HepG2 (cell line): ENCODE measurements around the gene HIPK2. TPM values are rescaled to one million over a fixed set of nuclear protein-coding genes. Genes with fewer than 3 reads are reported as not detected.

Source experiments
- ATAC-seq: fragments of 200-7000 bp; cut with Tn5 transposase; 3 replicates; pipeline ENCODE4 v1.9.1; 2020; ENCODE audit warnings: mild to moderate bottlenecking, moderate library complexity
- BruUV-seq: library from RNA; stranded (reverse); fragments of 400-500 nt; replicated peaks from 2 replicates; lab custom pipeline; 2021; lab: Mats Ljungman, UMichigan
- CTCF ChIA-PET: fragments of 300-600 bp; formaldehyde crosslinking; extraction: SDS; loops from one replicate; lab custom pipeline; 2021; ENCODE audit warnings: low total read pairs, inconsistent platforms, low intra/inter-chr PET ratio; lab: Yijun Ruan, JAX
- POLR2A ChIA-PET: fragments of 350-600 bp; sonication (Branson Sonifier 250); formaldehyde crosslinking; loops from one replicate; lab custom pipeline; 2020; ENCODE audit warnings: antibody characterized with exemption, inconsistent platforms; lab: Yijun Ruan, JAX
- DNase-seq: peaks from one replicate; pipeline ENCODE4 v3.0.0-alpha.2; 2015; ENCODE audit warnings: low spot score
- FAIRE-seq: peaks from 3 replicates; lab custom pipeline; 2011; peaks lifted over from hg19 to GRCh38; lab: Jason Lieb, UNC
- H2AFZ ChIP-seq: one replicate; pipeline ENCODE4 v1.6.1; 2011; ENCODE audit warnings: low read length, inconsistent platforms
- H3K27ac ChIP-seq: fragments of 300-600 bp; 3 replicates; pipeline ENCODE4 v1.8.0; 2011; ENCODE audit warnings: mixed run types, mild to moderate bottlenecking, mixed read lengths, low read length, inconsistent platforms; ENCODE audit not compliant: insufficient read depth; ENCODE audit errors: extremely low read length
- H3K27me3 ChIP-seq, 2 experiments: fragments of 200-600 bp in 1 of 2; 2 replicates in 1 of 2; 3 replicates in 1 of 2; pipeline versions ENCODE4 v1.6.0 to v1.8.0; 2011; ENCODE audit warnings: low read length in 2 of 2, mild to moderate bottlenecking in 2 of 2, moderate library complexity in 2 of 2, inconsistent platforms in 1 of 2; ENCODE audit not compliant: insufficient read depth in 2 of 2, control insufficient read depth in 1 of 2
- H3K36me3 ChIP-seq, 2 experiments: fragments of 200-600 bp in 1 of 2; replicated peaks in 1 of 2; 2 replicates in 1 of 2; 3 replicates in 1 of 2; pipeline versions ENCODE4 v1.5.1 to v1.8.0; 2011; ENCODE audit warnings: low read length in 2 of 2, inconsistent platforms in 1 of 2; ENCODE audit not compliant: insufficient read depth in 2 of 2, control insufficient read depth in 1 of 2
- H3K4me1 ChIP-seq: 2 replicates; pipeline ENCODE4 v1.5.1; 2012; ENCODE audit warnings: low read length, inconsistent platforms; ENCODE audit not compliant: insufficient read depth
- H3K4me2 ChIP-seq: 2 replicates; pipeline ENCODE4 v1.6.0; 2011; ENCODE audit warnings: low read depth, low read length, inconsistent platforms
- H3K4me3 ChIP-seq, 3 experiments: fragments of 200-600 bp in 1 of 3; sonication (generic), shearing (Covaris generic) in 1 of 3; replicated peaks in 1 of 3; 2 replicates each; pipeline ENCODE4 v1.5.1; 2011 to 2016; ENCODE audit warnings: low read length in 3 of 3, inconsistent platforms in 2 of 3, low read depth in 2 of 3, mild to moderate bottlenecking in 2 of 3, control low read depth in 1 of 3, mixed read lengths in 1 of 3; ENCODE audit not compliant: insufficient read depth in 1 of 3
- H3K79me2 ChIP-seq: one replicate; pipeline ENCODE4 v1.6.1; 2011; ENCODE audit warnings: low read length, inconsistent platforms; ENCODE audit not compliant: insufficient read depth
- H3K9ac ChIP-seq: 2 replicates; pipeline ENCODE4 v1.6.0; 2011; ENCODE audit warnings: mild to moderate bottlenecking, low read depth, low read length, inconsistent platforms; ENCODE audit not compliant: insufficient read depth
- H3K9me3 ChIP-seq: 2 replicates; pipeline ENCODE4 v1.5.1; 2012; ENCODE audit warnings: mild to moderate bottlenecking, low read length
- H4K20me1 ChIP-seq: 2 replicates; pipeline ENCODE4 v1.6.0; 2011; ENCODE audit warnings: inconsistent platforms, mild to moderate bottlenecking, low read length, moderate library complexity; ENCODE audit not compliant: insufficient read depth
- CBX5 ChIP-seq: sonication (generic); formaldehyde crosslinking; IDR thresholded peaks from 2 replicates; pipeline ENCODE4 v1.4.0; 2020; ENCODE audit warnings: missing genetic modification reagents, borderline replicate concordance
- CEBPB ChIP-seq: IDR thresholded peaks from 2 replicates; pipeline ENCODE4 v1.6.1; 2011; ENCODE audit warnings: low read depth, low read length, improper control_type of control experiment, borderline replicate concordance
- CEBPG ChIP-seq: IDR thresholded peaks from 2 replicates; pipeline ENCODE4 v1.6.1; 2016
- HNRNPUL1 ChIP-seq: fragments of 200-400 bp; formaldehyde crosslinking; IDR thresholded peaks from 2 replicates; pipeline ENCODE4 v1.6.1; 2017; ENCODE audit warnings: low read depth, mild to moderate bottlenecking, low read length, moderate library complexity
- MAX ChIP-seq: IDR thresholded peaks from 2 replicates; pipeline ENCODE4 v1.6.1; 2012; ENCODE audit warnings: inconsistent platforms
- NFYB ChIP-seq: sonication (generic); formaldehyde crosslinking; IDR thresholded peaks from 2 replicates; pipeline ENCODE4 v1.4.0; 2020; ENCODE audit warnings: missing genetic modification reagents
- NR2F6 ChIP-seq, 2 experiments: IDR thresholded peaks; 2 replicates each; pipeline ENCODE4 v1.6.1; 2016; ENCODE audit warnings: antibody characterized with exemption in 1 of 2, mild to moderate bottlenecking in 1 of 2
- TARDBP ChIP-seq: sonication (generic); formaldehyde crosslinking; IDR thresholded peaks from 2 replicates; pipeline ENCODE4 v1.8.0; 2022; ENCODE audit warnings: mild to moderate bottlenecking, missing genetic modification reagents
- TP53 ChIP-seq: sonication (generic); formaldehyde crosslinking; conservative IDR thresholded peaks from 2 replicates; pipeline ENCODE4 v1.4.0; 2020; ENCODE audit warnings: missing genetic modification reagents
- ZBTB8A ChIP-seq: sonication (generic); formaldehyde crosslinking; IDR thresholded peaks from 2 replicates; pipeline ENCODE4 v1.4.0; 2020; ENCODE audit warnings: mild to moderate bottlenecking, low read depth, missing genetic modification reagents, borderline replicate concordance
- ZNF143 ChIP-seq: sonication (generic); formaldehyde crosslinking; IDR thresholded peaks from 2 replicates; pipeline ENCODE4 v1.4.0; 2020; ENCODE audit warnings: missing genetic modification reagents
- ZNF687 ChIP-seq: sonication (generic); formaldehyde crosslinking; IDR thresholded peaks from 2 replicates; pipeline ENCODE4 v1.5.1; 2020; ENCODE audit warnings: mild to moderate bottlenecking, missing genetic modification reagents, moderate library complexity
- WGBS: methylation state at CpG from one replicate; pipeline ENCODE4 v1.1.6; 2017; ENCODE audit warnings: low lambda C conversion rate; 5-methylcytosine and 5-hydroxymethylcytosine counted together
- in situ Hi-C: cut with HindIII; loops from 2 replicates; pipeline ENCODE4 v1.10.0; 2017; ENCODE audit warnings: low pct_unique_long_range_greater_than_20kb; ENCODE audit not compliant: extremely low pct_ligation_motif_present
- intact Hi-C: fragments of 100-400 bp; cut with micrococcal nuclease; formaldehyde crosslinking; loops from one replicate; pipeline ENCODE4 v1.10.0; 2022; ENCODE audit not compliant: unreplicated experiment
- polyA plus RNA-seq, 8 experiments: library from polyadenylated mRNA; depleted of rRNA in 3 of 8; stranded (reverse) in 7 of 8; unstranded in 1 of 8; fragments of >200 nt; fragmentation: Illumina TruSeq in 4 of 8; extraction: Trizol in 4 of 8; gene quantifications; 2 replicates each; pipeline versions ENCODE4 v1.2.1 to v1.2.3, GENCODE V29; 2011 to 2016; ENCODE audit warnings: low read depth in 4 of 8, missing spikeins in 1 of 8, mixed read lengths in 1 of 8; ENCODE audit not compliant: insufficient read depth in 1 of 8
- total RNA-seq, 5 experiments: library from RNA; depleted of rRNA; stranded (reverse); fragments of >200 nt; fragmentation: Illumina TruSeq; extraction: Trizol; gene quantifications; 2 replicates each; pipeline ENCODE4 v1.2.3, GENCODE V29; 2016; ENCODE audit warnings: low read depth in 1 of 5
- TF ChIP-seq, protein P1 (sequence below), 2 experiments: sonication (generic) in 1 of 2; formaldehyde crosslinking in 1 of 2; IDR thresholded peaks; 2 replicates each; pipeline versions ENCODE4 v1.5.1 to v1.6.1; 2011 to 2020; ENCODE audit warnings: borderline replicate concordance in 1 of 2, low read depth in 1 of 2, low read length in 1 of 2, mild to moderate bottlenecking in 1 of 2, missing genetic modification reagents in 1 of 2, moderate library complexity in 1 of 2
- TF ChIP-seq, protein P2 (sequence below): sonication (generic); formaldehyde crosslinking; IDR thresholded peaks from 2 replicates; pipeline ENCODE4 v1.4.0; 2020; ENCODE audit warnings: missing genetic modification reagents

HIPK2 gene
- total and polyA plus RNA-seq, 2 of the 13 experiments (the other 11 are each of a cell fraction or from before 2014, with no cell fraction given) = 14.4 to 20.2 TPM

- Histone ChIP-seq H2AFZ (no peak overlapping the region), H3K27me3 (peaks cover 12 to 73% of the 10 kb centered on the region in 2 experiments), H3K36me3 (no peaks in the 10 kb centered on the region), H3K4me2 (peak overlapping the region; percentile 25), H4K20me1 (no peaks in the 10 kb centered on the region), H3K79me2 (no peaks in the 10 kb centered on the region), H3K4me3 (0 out of 6 replicates have a peak overlapping the region, but pooled peaks of 1 of the 3 experiments have one; percentile 19), H3K27ac (no peak overlapping the region), H3K9ac (no peak overlapping the region), H3K9me3 (no peaks in the 10 kb centered on the region), H3K4me1 (peaks cover 15% of the 10 kb centered on the region)
- ChIA-PET POLR2A (no interaction called here), CTCF (interaction anchor here (0.5 kb wide), 1 partner anchor 437 kb away, joined by 3 read pairs; no protein-coding TSS in a partner anchor)
- ATAC-seq = peak; percentile 72
- 47% methylated on average over 24 of the region's 28 CpGs for WGBS
- in situ Hi-C loops = no loop called here
- FAIRE-seq = no peak
- no TSS peak for BruUV-seq
- intact Hi-C loops = no loop called here
- no peak for DNase-seq
- TF ChIP-seq TARDBP (CRISPR knock-in tag) (no peak), HNRNPUL1 (no peak), NR2F6 (IDR thresholded peaks at IDR 0.05) (no peak), NR2F6 (CRISPR knock-in tag; IDR thresholded peaks at IDR 0.05) (no peak), TP53 (no peak), ZNF687 (CRISPR knock-in tag) (peak; percentile 71), NFYB (peak; percentile 48; the same call in 1 of the 2 replicates), CBX5 (no peak), ZNF143 (CRISPR knock-in tag) (peak; percentile 77), CEBPG (CRISPR knock-in tag) (peak; percentile 38; the same call in 1 of the 2 replicates), MAX (peak; percentile 41; the same call in 1 of the 2 replicates), ZBTB8A (no peak), CEBPB (peak; percentile 65; the same call in 1 of the 2 replicates)
- TF ChIP-seq, protein P1, sequence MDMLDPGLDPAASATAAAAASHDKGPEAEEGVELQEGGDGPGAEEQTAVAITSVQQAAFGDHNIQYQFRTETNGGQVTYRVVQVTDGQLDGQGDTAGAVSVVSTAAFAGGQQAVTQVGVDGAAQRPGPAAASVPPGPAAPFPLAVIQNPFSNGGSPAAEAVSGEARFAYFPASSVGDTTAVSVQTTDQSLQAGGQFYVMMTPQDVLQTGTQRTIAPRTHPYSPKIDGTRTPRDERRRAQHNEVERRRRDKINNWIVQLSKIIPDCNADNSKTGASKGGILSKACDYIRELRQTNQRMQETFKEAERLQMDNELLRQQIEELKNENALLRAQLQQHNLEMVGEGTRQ (IDR thresholded peaks at IDR 0.05; ENCODE audit: low read depth, low read length) = peak; percentile 43; the same call in 1 of the 2 replicates
- TF ChIP-seq, protein P1 (CRISPR knock-in tag; IDR thresholded peaks at IDR 0.05; ENCODE audit: borderline replicate concordance) = peak; percentile 78; the same call in 1 of the 2 replicates
- TF ChIP-seq, protein P2, sequence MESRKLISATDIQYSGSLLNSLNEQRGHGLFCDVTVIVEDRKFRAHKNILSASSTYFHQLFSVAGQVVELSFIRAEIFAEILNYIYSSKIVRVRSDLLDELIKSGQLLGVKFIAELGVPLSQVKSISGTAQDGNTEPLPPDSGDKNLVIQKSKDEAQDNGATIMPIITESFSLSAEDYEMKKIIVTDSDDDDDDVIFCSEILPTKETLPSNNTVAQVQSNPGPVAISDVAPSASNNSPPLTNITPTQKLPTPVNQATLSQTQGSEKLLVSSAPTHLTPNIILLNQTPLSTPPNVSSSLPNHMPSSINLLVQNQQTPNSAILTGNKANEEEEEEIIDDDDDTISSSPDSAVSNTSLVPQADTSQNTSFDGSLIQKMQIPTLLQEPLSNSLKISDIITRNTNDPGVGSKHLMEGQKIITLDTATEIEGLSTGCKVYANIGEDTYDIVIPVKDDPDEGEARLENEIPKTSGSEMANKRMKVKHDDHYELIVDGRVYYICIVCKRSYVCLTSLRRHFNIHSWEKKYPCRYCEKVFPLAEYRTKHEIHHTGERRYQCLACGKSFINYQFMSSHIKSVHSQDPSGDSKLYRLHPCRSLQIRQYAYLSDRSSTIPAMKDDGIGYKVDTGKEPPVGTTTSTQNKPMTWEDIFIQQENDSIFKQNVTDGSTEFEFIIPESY (CRISPR knock-in tag) = peak; percentile 75; the same call in 1 of the 2 replicates
These were observed 235.3 kb downstream of the HIPK2 start for GRCh38 chr7:139542308-139543151.
